ENCODE results near the gene CDKN2AIP.
A peak's percentile ranks its signal among the peaks of the same experiment; 100 is the strongest.

Gene CDKN2AIP, protein sequence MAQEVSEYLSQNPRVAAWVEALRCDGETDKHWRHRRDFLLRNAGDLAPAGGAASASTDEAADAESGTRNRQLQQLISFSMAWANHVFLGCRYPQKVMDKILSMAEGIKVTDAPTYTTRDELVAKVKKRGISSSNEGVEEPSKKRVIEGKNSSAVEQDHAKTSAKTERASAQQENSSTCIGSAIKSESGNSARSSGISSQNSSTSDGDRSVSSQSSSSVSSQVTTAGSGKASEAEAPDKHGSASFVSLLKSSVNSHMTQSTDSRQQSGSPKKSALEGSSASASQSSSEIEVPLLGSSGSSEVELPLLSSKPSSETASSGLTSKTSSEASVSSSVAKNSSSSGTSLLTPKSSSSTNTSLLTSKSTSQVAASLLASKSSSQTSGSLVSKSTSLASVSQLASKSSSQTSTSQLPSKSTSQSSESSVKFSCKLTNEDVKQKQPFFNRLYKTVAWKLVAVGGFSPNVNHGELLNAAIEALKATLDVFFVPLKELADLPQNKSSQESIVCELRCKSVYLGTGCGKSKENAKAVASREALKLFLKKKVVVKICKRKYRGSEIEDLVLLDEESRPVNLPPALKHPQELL

GRCh38 chr4:183444214-183445096 lies at the start of gene CDKN2AIP:
Gene CDKN2AIP, plus strand, starts transcription at chr4:183444636. Its CDS starts 162 bp downstream, at chr4:183444798.
- peak; percentile 84 to 88 for DNase-seq (ENCODE audit: low read depth in 2 of 2)

GRCh38 chr4:183395395-183395794 lies 49.0 kb upstream of the CDKN2AIP start:
- no peak for DNase-seq (ENCODE audit: low read depth in 2 of 2)

GRCh38 chr4:183396227-183396637 lies 48.2 kb upstream of the CDKN2AIP start:
- DNase-seq (ENCODE audit: low read depth in 2 of 2): no peak

DNA sequence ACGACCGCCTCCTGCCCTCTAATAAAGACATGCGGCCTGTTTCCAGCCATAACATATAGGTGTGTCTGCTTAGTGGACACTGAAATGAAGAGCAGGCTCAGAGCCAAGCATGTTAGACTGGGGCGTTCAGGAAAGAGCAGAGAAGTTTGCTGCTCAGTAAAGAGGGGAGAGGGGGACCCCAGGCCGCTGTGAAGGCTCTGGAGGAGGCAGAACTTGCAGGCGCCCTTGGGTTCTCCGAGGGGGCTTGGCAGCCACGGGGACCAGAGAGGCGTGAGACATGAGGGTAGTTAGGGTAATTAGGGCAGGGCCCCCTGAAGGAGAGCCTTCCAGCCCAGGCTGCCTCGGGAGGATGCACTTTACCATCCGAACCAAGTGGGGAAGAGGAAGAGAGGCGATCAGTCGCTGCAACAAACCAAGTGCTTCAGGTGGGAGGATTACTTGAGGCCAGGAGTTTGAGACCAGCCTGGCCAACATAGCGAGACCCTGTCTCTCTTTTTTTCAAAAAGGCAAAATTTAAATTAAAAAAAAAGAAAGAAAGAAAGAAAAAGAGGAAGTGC lies 46.6 kb upstream of the CDKN2AIP start:
- DNase-seq (ENCODE audit: low read depth in 2 of 2): no peak

- peak; percentile 28 to 40 for DNase-seq (ENCODE audit: low read depth in 2 of 2)
Measured at GRCh38 chr4:183398298-183399125, 45.9 kb upstream of the CDKN2AIP start.

DNA sequence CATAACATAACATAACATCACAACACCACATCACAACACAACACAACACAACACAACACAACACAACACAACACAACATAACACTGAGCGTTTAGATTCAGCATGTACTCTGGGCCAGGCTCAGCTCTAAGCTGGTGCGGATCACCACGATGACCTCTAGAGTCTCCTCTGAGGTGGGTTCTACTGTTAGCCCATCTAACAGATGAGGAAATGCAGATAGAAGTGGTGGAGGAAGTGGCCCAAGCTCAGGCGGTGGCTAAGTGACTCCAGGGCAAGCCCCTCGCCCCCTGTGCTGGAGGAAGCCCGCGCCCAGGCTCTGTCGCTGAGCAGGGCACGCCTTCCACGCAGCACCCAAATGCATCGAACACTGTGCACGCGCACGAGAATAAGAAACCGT lies 45.3 kb upstream of the CDKN2AIP start:
- no peak for DNase-seq (ENCODE audit: low read depth in 2 of 2)

GRCh38 chr4:183399616-183400015 lies 44.8 kb upstream of the CDKN2AIP start:
- DNase-seq (ENCODE audit: low read depth in 2 of 2): no peak

DNA sequence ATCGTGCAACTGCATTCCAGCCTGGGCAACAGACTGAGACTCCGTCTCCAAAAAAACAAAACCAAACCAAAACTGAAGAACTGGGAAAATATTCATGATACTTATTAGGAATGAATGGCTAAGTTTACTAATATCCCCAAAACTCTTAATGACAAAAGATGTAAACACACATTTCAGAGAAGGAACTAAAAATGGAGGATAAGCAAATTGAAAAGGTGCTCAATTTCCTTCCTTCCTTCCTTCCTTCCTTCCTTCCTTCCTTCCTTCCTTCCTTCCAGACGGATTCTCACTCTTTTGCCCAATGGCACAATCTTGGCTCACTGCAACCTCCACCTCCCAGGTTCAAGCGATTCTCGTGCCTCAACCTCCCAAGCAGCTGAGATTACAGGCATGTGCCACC lies 44.4 kb upstream of the CDKN2AIP start:
- no peak for DNase-seq (ENCODE audit: low read depth in 2 of 2)

DNA sequence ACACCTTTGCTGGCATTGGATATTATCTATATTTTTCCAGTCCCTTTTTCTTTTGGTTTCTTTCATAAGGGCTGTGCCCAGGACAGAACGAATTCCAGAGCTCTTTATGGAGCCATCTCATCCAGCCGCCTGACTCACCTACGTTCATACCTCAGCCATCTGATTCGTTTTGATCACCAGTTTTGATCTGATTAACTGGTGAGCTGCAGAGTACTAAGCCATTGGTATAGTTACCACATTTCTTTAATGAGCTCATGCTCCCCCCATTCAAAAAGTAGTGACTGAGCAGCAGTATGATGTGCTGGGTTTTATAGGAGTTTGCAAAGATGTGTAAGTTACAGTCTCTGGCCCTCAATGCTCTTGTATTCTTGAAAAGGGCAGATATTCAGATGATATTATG lies 43.0 kb upstream of the CDKN2AIP start:
- DNase-seq (ENCODE audit: low read depth in 2 of 2): no peak

DNA sequence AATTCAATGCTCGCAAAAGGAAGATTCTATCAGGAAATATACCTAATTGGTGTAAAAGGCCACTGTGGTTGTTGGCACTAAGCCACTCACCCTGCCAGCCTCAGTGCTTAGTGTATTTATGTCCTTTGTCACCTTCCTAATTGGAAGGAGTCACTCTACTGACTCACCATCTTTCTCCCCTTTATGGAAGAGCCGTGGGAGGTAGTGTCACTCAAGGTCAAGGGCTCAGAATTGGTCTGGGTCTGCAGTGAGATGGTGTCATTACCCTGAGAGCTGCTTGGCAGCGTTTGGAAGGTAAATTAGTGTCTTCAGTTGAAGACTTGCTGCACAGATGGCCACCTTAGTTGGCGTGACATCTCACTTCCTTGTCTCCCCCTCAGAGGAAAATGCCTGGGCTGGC lies 41.7 kb upstream of the CDKN2AIP start:
- DNase-seq (ENCODE audit: low read depth in 2 of 2): no peak

DNA sequence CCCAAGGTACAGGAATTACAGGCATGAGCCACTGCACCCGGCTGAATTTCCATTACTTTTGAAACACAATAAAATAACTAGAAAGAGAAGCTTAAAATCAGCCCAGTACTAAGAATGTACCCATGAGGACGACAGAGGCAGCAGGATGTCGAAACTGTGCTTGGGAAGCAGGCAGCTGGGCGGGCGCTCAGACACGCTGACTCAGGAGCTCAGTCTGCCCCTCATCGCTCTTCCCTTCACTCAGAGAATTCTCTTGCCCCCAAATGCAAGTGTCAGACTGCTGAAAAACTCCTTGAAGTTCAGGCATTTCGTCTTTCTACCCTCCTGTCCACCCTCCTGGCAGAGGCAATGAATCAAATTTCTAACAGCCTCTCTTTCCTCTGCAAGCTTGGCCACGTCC lies 41.0 kb upstream of the CDKN2AIP start:
- DNase-seq (ENCODE audit: low read depth in 2 of 2): no peak

GRCh38 chr4:183403961-183404360 lies 40.5 kb upstream of the CDKN2AIP start:
- DNase-seq (ENCODE audit: low read depth in 2 of 2): no peak

DNA sequence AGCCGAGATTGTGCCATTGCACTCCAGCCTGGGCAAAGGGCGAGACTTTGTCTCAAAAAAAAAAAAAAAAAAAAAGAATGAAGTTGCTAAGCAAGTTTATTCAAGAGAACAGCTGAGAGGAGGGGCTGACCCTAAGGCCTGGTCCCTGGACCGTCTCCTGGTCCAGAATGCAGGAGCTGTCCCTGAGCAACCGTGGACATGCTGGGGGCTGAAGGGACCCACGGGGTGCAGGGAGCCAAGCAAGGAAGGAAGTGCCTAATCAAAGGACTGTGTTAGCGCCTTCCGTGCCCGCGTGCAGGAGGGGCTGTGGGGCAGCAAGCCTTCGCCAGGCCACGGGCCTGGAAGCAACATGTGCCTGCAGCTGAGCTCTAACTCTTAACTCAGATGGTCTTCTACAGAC lies 39.1 kb upstream of the CDKN2AIP start:
- no peak for DNase-seq (ENCODE audit: low read depth in 2 of 2)

GRCh38 chr4:183407128-183407585 lies 37.3 kb upstream of the CDKN2AIP start:
- DNase-seq (ENCODE audit: low read depth in 2 of 2): peak; percentile 83 to 84

DNA sequence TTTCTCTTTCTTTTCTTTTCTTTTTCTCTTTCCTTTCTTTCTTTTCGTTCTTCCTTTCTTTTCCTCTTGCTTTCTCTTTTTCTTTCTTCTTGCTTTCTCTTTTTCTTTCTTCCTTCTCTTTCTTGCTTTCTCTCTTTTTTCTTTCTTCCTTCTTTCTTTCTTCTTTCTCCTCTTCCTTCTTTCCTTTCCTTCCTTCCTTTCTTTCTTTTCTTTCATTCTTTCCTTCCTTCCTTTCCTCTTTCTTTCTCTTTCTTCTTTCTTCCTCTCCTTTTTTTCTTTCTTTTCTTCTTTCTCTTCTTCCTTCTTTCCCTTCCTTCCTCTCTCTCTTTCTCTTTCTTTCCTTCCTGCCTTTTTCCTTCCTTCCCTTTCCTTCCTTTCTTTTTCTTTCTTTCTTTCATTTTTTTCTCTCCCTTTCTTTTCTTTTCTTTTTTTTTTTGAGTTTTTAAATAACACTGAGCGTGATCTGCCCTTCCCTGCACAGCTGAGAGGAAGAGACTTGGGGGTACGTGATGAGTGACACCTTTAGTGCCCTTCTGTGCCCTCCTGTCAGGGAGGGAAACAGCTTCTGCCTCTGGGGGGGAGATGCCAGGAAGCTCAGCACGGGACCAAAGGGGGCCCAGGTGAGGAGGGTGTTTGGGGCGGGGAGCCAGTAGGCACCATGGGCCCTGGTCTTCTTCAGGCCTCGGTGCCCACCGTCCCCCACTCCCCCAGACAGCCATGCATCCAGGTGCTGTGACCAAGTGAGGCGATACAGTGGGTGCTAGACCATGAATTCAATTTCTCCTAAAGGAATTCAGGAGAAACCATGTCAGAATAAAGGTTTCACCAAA lies 36.6 kb upstream of the CDKN2AIP start:
- no peak for DNase-seq (ENCODE audit: low read depth in 2 of 2)

DNA sequence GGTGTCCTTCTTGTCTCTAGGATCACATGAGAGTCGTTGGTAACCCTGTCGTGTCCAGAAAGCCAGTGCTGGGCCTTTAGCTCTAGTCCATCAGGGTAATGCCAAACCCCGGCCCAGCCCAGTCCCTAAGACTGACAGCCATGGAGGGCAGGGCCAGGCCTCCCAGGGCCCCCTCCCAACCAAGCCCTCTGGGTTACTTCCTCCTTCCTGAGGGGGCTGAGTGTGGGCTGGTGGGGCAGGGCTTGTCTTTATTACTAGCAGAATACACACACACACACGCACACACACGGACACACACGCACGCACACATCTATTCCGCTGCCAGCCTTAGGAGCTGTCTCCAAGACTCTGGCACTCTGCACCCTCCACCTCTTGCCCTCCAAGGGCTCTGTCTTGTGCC lies 35.6 kb upstream of the CDKN2AIP start:
- no peak for DNase-seq (ENCODE audit: low read depth in 2 of 2)

DNA sequence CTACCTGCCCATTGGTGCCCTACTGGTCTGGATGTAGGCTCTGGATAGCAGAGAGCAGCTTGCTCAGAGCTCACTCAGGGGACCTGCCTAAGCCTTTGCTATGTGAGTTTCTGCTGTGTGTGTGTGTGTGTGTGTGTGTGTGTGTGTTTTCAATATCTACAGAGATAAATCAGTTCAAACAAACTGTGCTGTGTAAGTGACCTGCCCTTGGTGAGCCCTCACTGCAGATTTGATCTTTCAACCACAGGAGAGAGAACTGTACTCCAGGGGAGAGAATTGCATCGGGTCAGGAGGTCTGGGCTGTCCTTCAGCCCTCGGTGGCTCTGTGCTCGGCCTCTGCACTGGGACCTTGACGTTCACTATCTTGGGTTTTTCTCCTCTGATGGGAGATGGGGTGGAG lies 35.0 kb upstream of the CDKN2AIP start:
- no peak for DNase-seq (ENCODE audit: low read depth in 2 of 2)

- no peak for DNase-seq (ENCODE audit: low read depth in 2 of 2)
Measured at GRCh38 chr4:183409934-183410333, 34.5 kb upstream of the CDKN2AIP start.

DNA sequence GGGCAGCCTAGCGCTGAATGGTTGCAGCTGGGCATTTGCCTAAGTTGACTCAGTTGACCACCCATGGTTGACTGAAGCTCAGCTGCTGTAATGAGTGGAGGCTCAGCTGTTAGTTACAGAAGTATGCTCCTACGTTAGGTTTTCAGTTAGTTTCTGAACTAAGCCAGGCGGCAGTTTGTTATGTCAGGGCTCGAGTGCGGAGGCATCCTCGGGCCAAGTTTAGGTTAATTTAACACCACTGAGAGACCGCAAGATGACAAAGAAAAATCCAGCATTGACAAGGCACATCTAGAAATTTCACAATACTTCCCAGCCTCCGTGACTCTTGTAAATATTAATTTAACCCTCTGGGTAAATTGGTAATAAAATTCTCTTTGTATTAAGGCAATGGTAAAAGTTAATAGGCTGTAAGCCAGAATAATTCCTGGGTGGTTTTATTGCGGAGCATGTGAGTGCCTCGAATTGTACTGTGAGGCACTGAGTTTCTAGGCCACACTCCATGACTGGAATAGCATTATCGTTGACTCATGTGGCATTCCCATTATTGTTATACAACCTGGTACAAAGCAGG lies 33.1 kb upstream of the CDKN2AIP start:
- DNase-seq (ENCODE audit: low read depth in 2 of 2): no peak

DNA sequence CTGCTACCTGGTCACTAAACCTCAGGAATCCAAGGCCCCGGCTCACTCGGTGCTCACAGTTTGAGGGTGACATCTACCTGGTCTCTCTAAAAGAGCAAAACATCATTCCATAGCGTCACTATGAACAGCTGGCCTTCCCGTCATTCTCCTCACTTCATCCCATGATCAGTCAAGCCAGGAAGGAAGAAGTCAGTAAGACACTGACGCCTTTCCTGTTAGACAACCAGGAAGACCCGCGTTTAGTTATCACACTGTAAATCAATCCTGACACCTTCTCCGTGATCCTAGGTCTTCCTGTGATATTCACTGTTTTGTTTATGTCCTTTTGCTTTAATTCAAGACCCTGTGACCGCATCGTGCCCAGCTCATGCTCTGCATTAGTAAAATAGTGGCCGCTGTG lies 31.6 kb upstream of the CDKN2AIP start:
- no peak for DNase-seq (ENCODE audit: low read depth in 2 of 2)

Measured in stimulated activated CD8-positive, alpha-beta memory T cell treated with anti-CD3 and anti-CD28 coated beads, Interleukin-2, amount 100 ng/mL, for 1 hour (primary cell).